K562 (cell line): ENCODE results near the gene PTCH1. TPM values are rescaled to one million over a fixed set of nuclear protein-coding genes. Genes with fewer than 3 reads are reported as not detected.

ENCODE experiments used
- ATAC-seq: fragments of 200-7000 bp; cut with Tn5 transposase; 3 replicates; pipeline ENCODE4 v1.9.1; 2020; ENCODE audit warnings: moderate library complexity
- BruUV-seq: library from RNA; stranded (reverse); fragments of 400-500 nt; replicated peaks from 2 replicates; lab custom pipeline; 2021; lab: Mats Ljungman, UMichigan
- CTCF ChIA-PET: fragments of 300-600 bp; formaldehyde crosslinking; extraction: SDS; loops from one replicate; lab custom pipeline; 2021; ENCODE audit warnings: low intra/inter-chr PET ratio; lab: Yijun Ruan, JAX
- POLR2A ChIA-PET: fragments of 300-600, 350-650 bp; sonication (Branson Sonifier 250); formaldehyde crosslinking; extraction: SDS; loops from one replicate; lab custom pipeline; 2021; ENCODE audit warnings: antibody characterized with exemption, inconsistent platforms; lab: Yijun Ruan, JAX
- DNase-seq, 4 experiments: peaks; one replicate each; pipeline versions ENCODE4 v3.0.0 to v3.0.0-alpha.2; 2011 to 2018; ENCODE audit warnings: low spot score in 3 of 4, mixed read lengths in 3 of 4; ENCODE audit errors: extremely low read depth in 1 of 4
- FAIRE-seq: peaks from 2 replicates; lab custom pipeline; 2011; peaks lifted over from hg19 to GRCh38; lab: Jason Lieb, UNC
- H2AFZ ChIP-seq: 2 replicates; pipeline ENCODE4 v1.6.0; 2011; ENCODE audit warnings: low read depth, low read length, control low read depth, inconsistent platforms
- H3K27ac ChIP-seq: fragments of 200-600 bp; 3 replicates; pipeline ENCODE4 v1.8.0; 2011; ENCODE audit warnings: low read depth, mild to moderate bottlenecking, control low read depth, inconsistent platforms, low read length, moderate library complexity, mixed read lengths; ENCODE audit errors: extremely low read depth
- H3K27me3 ChIP-seq, 2 experiments: fragments of 300-600 bp in 1 of 2; 2 replicates in 1 of 2; 3 replicates in 1 of 2; pipeline versions ENCODE4 v1.6.0 to v1.8.0; 2011; ENCODE audit warnings: inconsistent platforms in 2 of 2, low read length in 2 of 2, mild to moderate bottlenecking in 1 of 2, mixed read lengths in 1 of 2, moderate library complexity in 1 of 2; ENCODE audit not compliant: control insufficient read depth in 2 of 2, insufficient read depth in 2 of 2
- H3K36me3 ChIP-seq: fragments of 300-600 bp; 3 replicates; pipeline ENCODE4 v1.8.0; 2011; ENCODE audit warnings: mild to moderate bottlenecking, low read length, inconsistent platforms; ENCODE audit not compliant: control insufficient read depth, insufficient read depth
- H3K4me1 ChIP-seq, 2 experiments: fragments of 200-600 bp in 1 of 2; replicated peaks in 1 of 2; 2 replicates in 1 of 2; 3 replicates in 1 of 2; pipeline versions ENCODE4 v1.5.1 to v1.8.0; 2011; ENCODE audit warnings: inconsistent platforms in 2 of 2, low read length in 2 of 2, mild to moderate bottlenecking in 1 of 2, mixed read lengths in 1 of 2, moderate library complexity in 1 of 2; ENCODE audit not compliant: control insufficient read depth in 2 of 2, insufficient read depth in 2 of 2
- H3K4me2 ChIP-seq: 2 replicates; pipeline ENCODE4 v1.6.1; 2011; ENCODE audit warnings: low read length, control low read depth, inconsistent platforms, mixed read lengths; ENCODE audit not compliant: insufficient read depth
- H3K4me3 ChIP-seq: fragments of 200-600 bp; sonication (generic), shearing (Covaris generic); 2 replicates; pipeline ENCODE4 v1.5.1; 2016; ENCODE audit warnings: control low read depth, inconsistent platforms
- H3K79me2 ChIP-seq: fragments of 200-600 bp; 3 replicates; pipeline ENCODE4 v1.8.0; 2011; ENCODE audit warnings: low read length, inconsistent platforms; ENCODE audit not compliant: control insufficient read depth, insufficient read depth
- H3K9ac ChIP-seq, 2 experiments: 2 replicates each; pipeline versions ENCODE4 v1.6.0 to v1.6.1; 2011; ENCODE audit warnings: low read depth in 2 of 2, low read length in 2 of 2, control low read depth in 1 of 2, inconsistent platforms in 1 of 2, mild to moderate bottlenecking in 1 of 2, mixed read lengths in 1 of 2; ENCODE audit not compliant: insufficient read depth in 1 of 2
- H3K9me1 ChIP-seq: one replicate; pipeline ENCODE4 v1.6.0; 2011; ENCODE audit warnings: inconsistent platforms, mild to moderate bottlenecking, low read length, moderate library complexity; ENCODE audit not compliant: control insufficient read depth, insufficient read depth
- H3K9me3 ChIP-seq: replicated peaks from 2 replicates; pipeline ENCODE4 v1.5.1; 2011; ENCODE audit warnings: low read depth, low read length, inconsistent platforms; ENCODE audit not compliant: control insufficient read depth, insufficient read depth
- H4K20me1 ChIP-seq: replicated peaks from 2 replicates; pipeline ENCODE4 v1.6.1; 2011; ENCODE audit warnings: low read length, inconsistent platforms, mixed read lengths; ENCODE audit not compliant: control insufficient read depth, insufficient read depth
- DMBX1 ChIP-seq: fragments of 250-450 bp; sonication (Bioruptor Pico); IDR thresholded peaks from 2 replicates; pipeline ENCODE4 v1.8.0; 2022; ENCODE audit warnings: inconsistent platforms, mild to moderate bottlenecking, moderate library complexity, borderline replicate concordance
- MAZ ChIP-seq, 2 experiments: fragments of 450-650 bp in 1 of 2; sonication (generic) in 1 of 2; formaldehyde crosslinking; IDR thresholded peaks in 1 of 2; conservative IDR thresholded peaks in 1 of 2; 2 replicates each; pipeline versions ENCODE4 v1.4.0 to v1.5.0; 2020; ENCODE audit warnings: mild to moderate bottlenecking in 1 of 2, missing genetic modification reagents in 1 of 2
- MCM3 ChIP-seq: fragments of 450-650 bp; IDR thresholded peaks from 2 replicates; pipeline ENCODE4 v1.6.1; 2016
- NFATC3 ChIP-seq: fragments of 450-650 bp; IDR thresholded peaks from 2 replicates; pipeline ENCODE4 v1.6.1; 2017; ENCODE audit warnings: mild to moderate bottlenecking
- SRSF7 ChIP-seq: fragments of 200-400 bp; formaldehyde crosslinking; optimal IDR thresholded peaks from 2 replicates; pipeline ENCODE3; 2017; ENCODE audit warnings: mild to moderate bottlenecking, low read depth, low read length
- STAG1 ChIP-seq: sonication (generic); formaldehyde crosslinking; IDR thresholded peaks from 2 replicates; pipeline ENCODE4 v1.5.0; 2020; ENCODE audit warnings: missing genetic modification reagents, borderline replicate concordance
- TBP ChIP-seq: optimal IDR thresholded peaks from 2 replicates; pipeline ENCODE3; 2011; ENCODE audit warnings: low read depth, low read length, improper control_type of control experiment
- ZNF384 ChIP-seq: IDR thresholded peaks from 2 replicates; pipeline ENCODE4 v1.6.1; 2012; ENCODE audit warnings: low read depth, low read length, improper control_type of control experiment
- ZNF592 ChIP-seq: fragments of 450-650 bp; IDR thresholded peaks from 2 replicates; pipeline ENCODE4 v1.6.1; 2017; ENCODE audit warnings: antibody characterized with exemption, mild to moderate bottlenecking
- WGBS: fragments of 100-300 bp; shearing (Covaris generic); methylation state at CpG from one replicate; pipeline ENCODE4 v1.1.6; 2016; ENCODE audit warnings: low coverage, mixed read lengths; ENCODE audit not compliant: insufficient coverage; ENCODE audit errors: missing lambda C conversion rate; 5-methylcytosine and 5-hydroxymethylcytosine counted together
- in situ Hi-C: fragments of 300-500 bp; cut with MboI; formaldehyde crosslinking; loops from 4 replicates; pipeline ENCODE4 v1.15.0; 2018; ENCODE audit warnings: inconsistent platforms, mixed read lengths
- intact Hi-C: fragments of 100-400 bp; cut with micrococcal nuclease; formaldehyde crosslinking; loops from 2 replicates; pipeline ENCODE4 v1.14.2; 2022
- polyA plus RNA-seq, 8 experiments: library from polyadenylated mRNA; depleted of rRNA in 4 of 8; stranded (reverse) in 5 of 8; unstranded in 3 of 8; fragments of >200 nt; fragmentation: Nextera tagmentation in 2 of 8; fragmentation: Illumina TruSeq in 1 of 8; extraction: Ambion mirVana in 2 of 8; extraction: Trizol in 1 of 8; gene quantifications; 2 replicates each; pipeline versions ENCODE4 v1.2.1 to v1.2.3, GENCODE V29; 2011 to 2014; ENCODE audit warnings: inconsistent platforms in 1 of 8, missing spikeins in 1 of 8
- total RNA-seq, 7 experiments: library from RNA; depleted of rRNA in 6 of 7; stranded (reverse); fragments of >200 nt in 6 of 7; fragmentation: Illumina TruSeq in 2 of 7; extraction: Trizol in 2 of 7; gene quantifications; 2 replicates each; pipeline versions ENCODE4 v1.2.1 to v1.2.3, GENCODE V29; 2011 to 2021; ENCODE audit warnings: low replicate concordance in 1 of 7
- TF ChIP-seq, protein P1 (sequence below), 2 experiments: fragments of 450-650 bp; IDR thresholded peaks; 2 replicates each; pipeline ENCODE4 v1.6.1; 2016

Gene PTCH1
- total and polyA plus RNA-seq, 9 of the 15 experiments (the other 6 are each of a cell fraction or from before 2014, with no cell fraction given) = 0.70 to 9.9 (median 3.8) TPM

- intact Hi-C loops (no loop called here), in situ Hi-C loops (no loop called here)
- no peak overlapping the region for H3K9ac ChIP-seq
- BruUV-seq = no TSS peak
- H3K4me2 ChIP-seq = no peak overlapping the region
- H3K9me1 ChIP-seq = peaks cover under 1% of the 10 kb centered on the region
- WGBS = 73% methylated on average over 5 of the region's 6 CpGs
- no peak overlapping the region for H3K27ac ChIP-seq
- no peak for TF ChIP-seq MCM3
- TF ChIP-seq, protein P1, sequence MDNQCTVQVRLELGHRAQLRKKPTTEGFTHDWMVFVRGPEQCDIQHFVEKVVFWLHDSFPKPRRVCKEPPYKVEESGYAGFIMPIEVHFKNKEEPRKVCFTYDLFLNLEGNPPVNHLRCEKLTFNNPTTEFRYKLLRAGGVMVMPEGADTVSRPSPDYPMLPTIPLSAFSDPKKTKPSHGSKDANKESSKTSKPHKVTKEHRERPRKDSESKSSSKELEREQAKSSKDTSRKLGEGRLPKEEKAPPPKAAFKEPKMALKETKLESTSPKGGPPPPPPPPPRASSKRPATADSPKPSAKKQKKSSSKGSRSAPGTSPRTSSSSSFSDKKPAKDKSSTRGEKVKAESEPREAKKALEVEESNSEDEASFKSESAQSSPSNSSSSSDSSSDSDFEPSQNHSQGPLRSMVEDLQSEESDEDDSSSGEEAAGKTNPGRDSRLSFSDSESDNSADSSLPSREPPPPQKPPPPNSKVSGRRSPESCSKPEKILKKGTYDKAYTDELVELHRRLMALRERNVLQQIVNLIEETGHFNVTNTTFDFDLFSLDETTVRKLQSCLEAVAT (IDR thresholded peaks at IDR 0.05) = no peak
- TF ChIP-seq MAZ (CRISPR knock-in tag; conservative IDR thresholded peaks at IDR 0.05 in 1 of 2, IDR thresholded peaks at IDR 0.05 in 1 of 2) = no peak
- TF ChIP-seq ZNF384 = no peak
- TF ChIP-seq DMBX1 (CRISPR knock-in tag) = no peak
- TF ChIP-seq ZNF592 = no peak
- TF ChIP-seq NFATC3 = no peak
- no peak for TF ChIP-seq TBP
- TF ChIP-seq STAG1 (CRISPR knock-in tag) = no peak
- no peak for TF ChIP-seq SRSF7
- peaks cover 16% of the 10 kb centered on the region; the same call in 2 of the 3 replicates for H3K79me2 ChIP-seq
- ChIA-PET POLR2A (interaction anchor here (0.8 to 1.8 kb wide), 3 partner anchors 8 to 137 kb away, joined by 3 to 4 read pairs (median 3); no protein-coding TSS in a partner anchor), CTCF (no interaction called here)
- H3K4me1 ChIP-seq = peaks cover 8 to 12% of the 10 kb centered on the region in 2 experiments; a peak in 4 of 5 replicates
- ATAC-seq (no peak), FAIRE-seq (no peak), DNase-seq (no peak)
- H2AFZ ChIP-seq = no peak overlapping the region
- no peaks in the 10 kb centered on the region for H3K9me3 ChIP-seq
- H3K4me3 ChIP-seq = no peak overlapping the region
- H3K27me3 ChIP-seq = no peaks in the 10 kb centered on the region
- no peaks in the 10 kb centered on the region for H3K36me3 ChIP-seq
- peaks cover 9% of the 10 kb centered on the region; the same call in 1 of the 2 replicates for H4K20me1 ChIP-seq
Measured at GRCh38 chr9:95499046-95499676, 17.6 kb downstream of the PTCH1 start.
